Measurements from ENCODE around the gene SH3GLB1. TPM values are rescaled to one million over a fixed set of nuclear protein-coding genes. Genes with fewer than 3 reads are reported as not detected.

The SH3GLB1 gene
- total RNA-seq, 1 donor = 85.3 TPM

DNA sequence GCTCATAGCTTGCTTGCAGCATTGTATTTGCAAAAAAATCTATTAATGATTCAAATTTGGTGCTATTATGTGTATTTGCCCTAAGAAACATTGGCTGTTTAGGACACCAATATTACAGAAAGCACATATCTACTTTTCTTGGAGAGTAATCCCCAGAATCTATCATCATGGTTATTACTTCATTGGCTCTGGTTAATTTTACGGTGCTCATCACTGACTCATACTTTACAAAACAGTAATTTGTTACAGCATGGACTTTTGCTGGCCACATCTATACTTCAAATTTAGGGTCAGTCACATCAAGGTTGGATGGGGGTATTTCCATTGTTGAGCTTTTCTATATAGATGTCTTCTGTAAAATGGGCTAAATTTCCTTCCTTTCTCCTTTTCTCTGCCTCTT lies 45.7 kb downstream of the SH3GLB1 start:
- peak; percentile 35 for DNase-seq (ENCODE audit: low read depth)

GRCh38 chr1:86750530-86750929 lies 46.2 kb downstream of the SH3GLB1 start:
- no peak for TF ChIP-seq CTCF (IDR thresholded peaks at IDR 0.05; ENCODE audit: insufficient read depth, low read length)
- DNase-seq (ENCODE audit: low read depth) = no peak
- H3K4me3 ChIP-seq (ENCODE audit: low read depth, low read length) = no peak overlapping the region

More for the DNA sequence above, 45.7 kb downstream of the SH3GLB1 start:
- no peak for TF ChIP-seq CTCF (IDR thresholded peaks at IDR 0.05; ENCODE audit: insufficient read depth, low read length)
- H3K4me3 ChIP-seq (ENCODE audit: low read depth, low read length) = no peak overlapping the region

GRCh38 chr1:86751923-86752322 lies 47.5 kb downstream of the SH3GLB1 start:
- DNase-seq (ENCODE audit: low read depth) = no peak
- no peak for TF ChIP-seq CTCF (IDR thresholded peaks at IDR 0.05; ENCODE audit: insufficient read depth, low read length)

DNA sequence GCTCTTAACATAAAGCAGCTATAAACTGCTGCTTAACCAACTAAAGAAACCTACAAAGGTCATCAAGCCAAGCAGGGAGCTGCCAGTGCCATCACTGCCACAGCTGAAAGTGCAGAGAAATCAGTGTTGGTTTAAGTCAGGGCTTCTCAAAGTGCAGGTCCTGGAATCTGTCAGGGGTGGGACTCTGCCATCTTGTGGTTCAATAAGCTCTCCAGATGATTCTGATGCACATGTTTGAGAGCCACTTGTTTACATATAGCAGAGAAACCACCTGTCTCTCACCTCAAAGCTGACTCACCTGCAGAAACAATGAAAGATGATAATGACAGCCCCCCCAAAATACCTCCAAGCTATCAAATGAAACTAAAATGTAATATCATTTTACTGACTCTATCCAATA lies 49.3 kb downstream of the SH3GLB1 start:
- H3K4me3 ChIP-seq (ENCODE audit: low read depth, low read length) = no peak overlapping the region
- DNase-seq (ENCODE audit: low read depth) = no peak
- no peak for TF ChIP-seq CTCF (IDR thresholded peaks at IDR 0.05; ENCODE audit: insufficient read depth, low read length)

More at GRCh38 chr1:86751923-86752322, 47.5 kb downstream of the SH3GLB1 start:
- no peak overlapping the region for H3K4me3 ChIP-seq (ENCODE audit: low read depth, low read length)

GRCh38 chr1:86754265-86754974 lies 50.0 kb downstream of the SH3GLB1 start:
- DNase-seq (ENCODE audit: low read depth) = no peak
- no peak overlapping the region for H3K4me3 ChIP-seq (ENCODE audit: low read depth, low read length)
- TF ChIP-seq CTCF (IDR thresholded peaks at IDR 0.05; ENCODE audit: insufficient read depth, low read length) = no peak

DNA sequence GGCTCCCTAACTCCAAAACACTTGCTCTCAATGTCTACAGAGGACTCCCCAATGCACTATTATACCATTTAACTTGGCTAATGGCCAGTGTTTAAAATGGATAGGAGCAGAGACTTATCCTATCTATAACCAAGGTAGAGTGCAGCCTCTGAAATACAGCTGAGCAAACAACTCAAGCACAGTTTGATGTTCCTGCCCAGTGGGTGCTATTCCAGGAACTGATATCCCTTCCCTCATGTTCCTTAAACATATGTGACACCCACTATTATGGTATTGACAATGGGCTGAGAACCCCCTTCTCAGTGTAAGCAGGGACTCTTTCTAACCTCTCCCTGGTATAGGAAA lies 51.7 kb downstream of the SH3GLB1 start:
- no peak overlapping the region for H3K4me3 ChIP-seq (ENCODE audit: low read depth, low read length)
- no peak for TF ChIP-seq CTCF (IDR thresholded peaks at IDR 0.05; ENCODE audit: insufficient read depth, low read length)

More for the DNA sequence above, 51.7 kb downstream of the SH3GLB1 start:
- no peak for DNase-seq (ENCODE audit: low read depth)

Data from fibroblast of the aortic adventitia (primary cell).